ENCODE data around the gene CDH3. TPM values are rescaled to one million over a fixed set of nuclear protein-coding genes. Genes with fewer than 3 reads are reported as not detected.

Gene CDH3
- total and polyA plus RNA-seq, 2 of the 13 experiments (the other 11 are each of a cell fraction or from before 2014, with no cell fraction given) = 0.11 TPM; not detected in 1

GRCh38 chr16:68707340-68708152, 62.4 kb downstream of the CDH3 start (continued):
- TF ChIP-seq ZFP91 (CRISPR knock-in tag; IDR thresholded peaks at IDR 0.05; ENCODE audit: borderline replicate concordance) (peak; percentile 76; the same call in 1 of the 2 replicates), HBP1 (CRISPR knock-in tag; IDR thresholded peaks at IDR 0.05; ENCODE audit: low read depth) (no peak), EEA1 (CRISPR knock-in tag; IDR thresholded peaks at IDR 0.05; ENCODE audit: borderline replicate concordance) (peak; percentile 1; the same call in 1 of the 2 replicates), SP5 (CRISPR knock-in tag; IDR thresholded peaks at IDR 0.05; ENCODE audit: borderline replicate concordance, low read depth) (peak; percentile 79), ZUFSP (CRISPR knock-in tag; IDR thresholded peaks at IDR 0.05; ENCODE audit: borderline replicate concordance) (no peak), ZSCAN5A (CRISPR knock-in tag; IDR thresholded peaks at IDR 0.05; ENCODE audit: borderline replicate concordance) (no peak), FOXA3 (CRISPR knock-in tag; IDR thresholded peaks at IDR 0.05) (0 out of 2 replicates have a peak, but pooled peaks have one; percentile 15), ZFP82 (CRISPR knock-in tag; IDR thresholded peaks at IDR 0.05; ENCODE audit: borderline replicate concordance) (no peak), ZNF251 (CRISPR knock-in tag; IDR thresholded peaks at IDR 0.05) (no peak), TCF12 (IDR thresholded peaks at IDR 0.05) (no peak), TCF12 (CRISPR knock-in tag; IDR thresholded peaks at IDR 0.05) (no peak), POGZ (CRISPR knock-in tag; IDR thresholded peaks at IDR 0.05) (peak; percentile 26; the same call in 1 of the 2 replicates), ZMAT3 (CRISPR knock-in tag; conservative IDR thresholded peaks at IDR 0.05) (no peak), GABPA (IDR thresholded peaks at IDR 0.05; ENCODE audit: low read depth, low read length) (no peak), GABPA (CRISPR knock-in tag; IDR thresholded peaks at IDR 0.05; ENCODE audit: low read depth) (0 out of 2 replicates have a peak, but pooled peaks have one; percentile 12), SRY (CRISPR knock-in tag; IDR thresholded peaks at IDR 0.05) (no peak), NR2F2 (IDR thresholded peaks at IDR 0.05; ENCODE audit: borderline replicate concordance, low read depth) (no peak), TARDBP (CRISPR knock-in tag; IDR thresholded peaks at IDR 0.05) (peak; percentile 41; the same call in 1 of the 2 replicates), ZNF430 (CRISPR knock-in tag; IDR thresholded peaks at IDR 0.05) (no peak), ZNF33A (CRISPR knock-in tag; IDR thresholded peaks at IDR 0.05; ENCODE audit: borderline replicate concordance) (no peak), ZNF660 (CRISPR knock-in tag; IDR thresholded peaks at IDR 0.05; ENCODE audit: borderline replicate concordance, low read depth) (no peak), BATF2 (CRISPR knock-in tag; IDR thresholded peaks at IDR 0.05) (no peak), ZNF652 (CRISPR knock-in tag; IDR thresholded peaks at IDR 0.05; ENCODE audit: borderline replicate concordance, low read depth) (no peak)
